ENCODE results near the gene SATB2.
A peak's percentile ranks its signal among the peaks of the same experiment; 100 is the strongest.

SATB2 gene

DNA sequence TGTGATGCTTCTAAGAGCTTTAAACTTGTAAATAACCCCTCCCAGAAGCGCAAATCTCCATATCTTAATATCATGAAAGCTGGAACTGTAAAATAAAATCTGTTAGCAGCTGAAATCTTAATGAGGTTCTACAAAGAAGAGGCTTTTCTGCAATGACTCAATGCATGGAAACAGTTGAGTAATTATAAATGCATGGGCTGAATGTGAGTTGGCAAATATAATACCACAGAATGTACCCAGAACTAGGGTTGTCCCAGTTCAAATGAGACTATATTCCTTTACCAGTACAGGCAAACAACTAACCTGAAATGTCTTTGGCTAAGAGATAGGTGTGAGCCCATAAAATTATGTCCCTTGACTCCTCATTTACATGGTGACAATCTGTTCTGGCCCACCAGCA lies 52.9 kb downstream of the SATB2 start:
- no peak for DNase-seq (ENCODE audit: low spot score)

DNA sequence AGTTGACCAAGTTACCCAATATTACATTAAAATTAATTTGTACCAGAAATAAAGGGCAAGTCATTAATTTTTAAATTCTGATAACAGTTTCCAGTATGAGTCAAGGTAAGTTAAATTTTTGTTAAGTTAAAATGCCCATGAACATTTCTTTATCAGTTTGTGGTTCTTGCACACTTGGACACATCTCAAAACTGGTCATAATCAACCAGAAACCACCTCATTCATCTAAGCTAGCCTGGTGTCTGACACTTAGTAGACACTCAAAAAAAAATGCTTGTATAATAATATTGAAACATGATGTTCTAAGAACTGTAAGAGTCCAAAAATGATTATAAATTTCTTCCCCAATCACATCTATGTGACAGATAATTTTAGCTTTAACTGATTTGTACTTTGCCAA lies 62.4 kb downstream of the SATB2 start:
- DNase-seq (ENCODE audit: low spot score): no peak

DNA sequence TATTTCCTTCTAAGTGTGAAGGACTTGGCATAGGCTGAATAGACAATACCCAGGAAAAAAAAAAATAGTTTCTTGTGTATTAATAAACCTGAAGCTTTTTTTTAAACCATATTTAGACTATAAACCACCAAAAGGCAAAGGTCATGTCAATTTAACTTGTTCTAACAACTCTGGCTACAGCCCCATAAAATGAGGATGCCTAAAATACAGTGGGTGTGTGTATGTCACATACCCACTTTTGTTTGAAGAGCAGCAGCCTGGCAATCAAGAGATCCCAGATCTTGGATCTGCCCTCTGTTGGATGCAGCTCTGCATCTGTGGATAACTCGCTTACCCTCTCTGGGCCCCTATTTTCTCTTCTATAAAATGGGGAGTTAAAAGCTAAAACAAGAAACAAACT lies 65.4 kb downstream of the SATB2 start:
- DNase-seq (ENCODE audit: low spot score): no peak

DNA sequence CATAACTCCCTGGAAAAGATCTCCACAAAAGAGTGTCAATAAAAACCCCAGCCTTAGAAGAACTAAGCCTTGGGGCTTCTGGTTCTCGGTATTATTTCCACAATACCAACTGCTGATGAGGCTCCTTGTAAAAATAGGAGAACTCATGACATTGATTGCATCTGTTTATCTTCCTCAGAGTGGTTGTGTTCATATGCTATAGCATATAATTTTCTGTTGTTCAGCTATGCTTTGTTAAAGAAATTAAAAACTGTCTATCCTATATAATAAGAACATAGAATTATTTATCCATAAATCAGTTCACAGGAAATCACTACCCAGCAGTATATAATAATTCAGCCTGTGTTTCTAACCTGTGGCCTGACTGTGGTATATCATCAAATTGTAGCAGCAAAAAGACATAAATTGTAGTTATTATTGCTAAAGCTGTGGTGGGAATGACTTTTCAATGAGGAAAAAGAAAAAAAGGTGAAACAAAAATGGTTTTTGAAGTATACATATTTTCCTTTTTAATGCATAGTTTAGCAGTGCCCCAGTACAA lies 68.9 kb downstream of the SATB2 start:
- no peak for DNase-seq (ENCODE audit: low spot score)

DNA sequence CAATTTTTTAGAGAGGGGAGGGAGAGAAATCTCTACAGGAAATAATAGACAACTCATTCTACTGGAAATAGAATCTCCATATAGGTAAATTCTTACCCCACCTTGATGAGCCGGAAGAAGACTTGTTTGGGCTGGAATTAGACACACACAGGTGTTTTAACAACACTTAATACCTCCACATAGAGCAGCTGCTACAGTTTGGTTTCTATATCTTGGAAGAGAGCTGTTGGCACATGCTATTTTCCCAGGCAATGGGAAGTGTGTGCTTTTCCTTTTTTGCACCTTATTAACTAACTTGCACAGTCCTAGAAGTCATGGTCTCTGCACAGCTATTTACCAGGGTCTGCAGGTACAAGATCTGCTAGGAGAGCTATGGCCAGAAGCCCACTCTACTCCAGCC lies 73.7 kb downstream of the SATB2 start:
- no peak for DNase-seq (ENCODE audit: low spot score)

DNA sequence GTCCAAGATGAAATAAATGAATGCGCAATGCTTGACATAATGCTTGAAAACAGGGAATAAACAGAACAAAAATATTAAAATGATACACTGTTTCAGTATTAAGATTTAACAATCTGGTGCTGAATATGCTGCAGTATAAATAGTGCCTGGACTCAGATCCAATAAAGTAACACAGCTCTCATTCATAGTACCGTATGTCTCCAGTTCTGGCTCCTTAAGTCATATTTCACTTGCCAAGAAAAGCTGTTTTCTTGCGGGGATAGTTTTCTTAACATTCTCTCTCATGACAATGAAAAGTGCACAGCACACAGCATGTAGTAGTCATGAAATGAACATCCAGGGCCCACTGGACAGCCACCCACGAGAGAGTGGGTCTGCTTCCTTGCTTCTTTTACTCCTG lies 74.7 kb downstream of the SATB2 start:
- DNase-seq (ENCODE audit: low spot score): no peak

DNA sequence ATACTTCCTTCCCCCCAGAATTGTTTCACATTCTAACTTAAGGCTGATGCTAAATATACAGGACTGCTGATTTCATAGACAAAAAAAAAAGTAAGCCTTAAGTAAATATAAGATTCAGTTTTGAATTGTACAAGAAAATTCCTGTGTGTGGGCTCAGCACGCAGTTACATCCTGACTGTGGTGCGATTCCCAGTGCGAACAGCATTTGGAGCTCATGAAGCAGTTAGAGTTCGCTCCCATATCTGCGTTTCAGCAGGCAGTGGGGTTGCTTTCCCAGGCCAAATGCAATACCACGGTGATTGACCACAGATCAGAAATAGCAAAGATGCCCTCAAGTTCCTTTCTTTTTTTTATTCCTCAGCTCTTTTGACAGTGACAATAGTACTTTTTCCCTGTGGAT lies 75.6 kb downstream of the SATB2 start:
- no peak for DNase-seq (ENCODE audit: low spot score)

DNA sequence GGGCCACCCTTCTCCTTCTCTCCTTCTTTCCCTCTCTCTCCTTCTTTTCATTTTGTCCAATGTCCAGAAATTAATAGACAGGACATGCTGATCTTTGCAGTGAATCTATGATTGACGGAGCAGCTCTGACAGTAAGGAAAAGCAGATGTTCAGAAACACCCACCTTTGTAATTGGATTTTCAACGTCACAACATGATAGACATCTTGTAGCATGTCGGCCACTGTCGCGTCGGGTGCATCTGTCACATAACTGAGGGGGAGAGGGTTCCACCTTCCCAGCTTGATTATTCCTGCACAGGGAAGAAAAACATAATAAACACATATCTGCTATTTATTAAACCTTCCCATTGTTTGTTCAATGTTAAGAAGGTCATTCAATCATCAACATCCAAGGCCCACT lies 76.2 kb downstream of the SATB2 start:
- no peak for DNase-seq (ENCODE audit: low spot score)

DNA sequence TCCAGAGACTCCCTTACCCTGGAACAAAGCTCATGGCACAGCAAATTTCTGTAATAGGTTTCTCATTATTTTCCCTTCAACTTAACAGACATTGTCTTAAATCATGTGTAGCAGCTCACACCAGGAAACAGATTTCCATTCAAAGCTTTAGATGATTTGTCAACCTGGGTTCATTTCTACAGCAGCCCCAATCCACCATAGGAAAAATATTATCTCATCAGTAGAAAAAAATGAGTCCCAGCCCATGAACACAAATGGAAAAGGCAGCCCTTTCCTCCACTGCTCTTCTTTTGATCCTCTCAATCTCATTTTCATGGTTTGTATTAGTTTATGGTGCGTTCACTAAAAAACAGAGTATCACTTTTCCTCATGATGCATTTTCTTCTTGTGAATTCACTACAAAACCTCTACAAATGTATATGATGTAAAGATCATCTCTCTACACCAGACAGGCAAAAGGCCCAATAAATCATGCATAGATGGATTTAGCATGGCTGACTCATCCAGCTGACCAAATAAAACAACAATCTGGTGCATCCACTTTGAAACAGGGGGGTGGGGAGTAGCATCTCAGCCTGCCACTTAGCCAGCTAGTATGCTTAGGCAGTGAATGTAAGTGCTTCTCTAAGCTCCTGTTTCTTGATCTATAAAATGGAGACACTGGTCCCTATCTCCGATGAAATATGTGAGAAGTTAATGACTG lies 78.6 kb downstream of the SATB2 start:
- no peak for DNase-seq (ENCODE audit: low spot score)

DNA sequence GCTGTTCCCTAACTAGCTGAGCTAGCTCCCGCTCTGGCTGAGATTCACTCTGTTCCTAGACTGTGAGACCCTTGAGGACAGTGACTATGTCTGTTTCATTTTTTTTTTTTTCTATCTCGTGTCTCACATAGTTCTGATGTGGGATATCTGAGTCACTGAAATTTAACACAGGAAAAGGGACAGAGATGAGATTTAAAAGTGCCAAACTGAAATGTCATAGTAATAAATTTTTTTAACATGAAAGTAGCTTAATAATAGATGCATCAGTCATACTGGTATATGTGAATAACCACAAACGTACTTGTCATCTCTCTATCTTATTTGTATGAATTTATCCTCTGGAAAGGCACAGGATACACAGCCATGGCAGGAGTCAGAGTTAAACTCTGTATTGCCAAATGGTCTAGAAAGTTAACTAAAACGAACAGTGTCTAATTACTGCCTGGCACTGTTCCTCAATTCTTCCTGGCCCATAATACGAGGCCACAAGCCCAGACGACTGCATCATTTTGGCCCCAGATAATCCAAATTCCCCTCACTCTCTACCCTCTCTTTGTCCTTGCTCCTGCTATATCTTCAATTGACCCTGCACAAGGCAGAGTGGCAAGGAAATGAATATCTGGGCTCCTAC lies 87.5 kb downstream of the SATB2 start:
- DNase-seq (ENCODE audit: low spot score): no peak

DNA sequence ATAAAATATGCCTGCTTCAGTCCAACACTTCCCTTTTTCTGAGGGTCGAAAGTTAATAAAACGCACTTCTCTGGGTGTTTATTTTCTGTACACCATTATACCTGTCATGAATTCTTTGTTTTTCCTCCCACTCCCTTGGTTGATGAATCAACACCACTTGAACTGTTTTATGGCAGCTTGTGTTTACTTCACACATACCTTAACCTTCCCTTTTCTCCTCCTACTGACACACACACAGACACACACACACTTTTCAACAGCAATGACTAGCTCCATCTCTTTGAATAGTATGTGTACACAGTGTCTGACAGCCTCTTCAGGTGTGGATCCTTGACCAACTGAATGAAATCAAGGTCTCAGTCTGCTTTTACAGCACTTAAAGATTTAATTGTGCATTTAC lies 91.3 kb downstream of the SATB2 start:
- DNase-seq (ENCODE audit: low spot score): no peak

DNA sequence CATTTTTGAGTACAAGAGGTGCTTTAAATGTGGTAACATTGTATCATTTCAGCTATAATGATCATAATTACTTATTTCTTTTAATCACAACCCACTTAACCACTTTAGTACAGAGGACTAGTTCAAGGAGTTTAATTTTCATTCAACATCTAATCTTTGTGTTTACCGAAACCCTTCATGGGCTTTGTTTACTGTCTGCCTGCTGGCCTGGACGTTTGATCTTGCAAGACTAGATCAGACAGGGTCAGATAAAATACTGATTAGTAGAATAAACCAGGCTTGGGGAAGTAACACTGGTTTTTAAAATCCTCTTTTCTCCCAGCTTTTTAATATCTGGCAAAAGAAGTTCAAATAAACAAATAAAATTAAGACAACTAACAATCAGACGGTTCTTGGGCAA lies 93.6 kb downstream of the SATB2 start:
- no peak for DNase-seq (ENCODE audit: low spot score)

DNA sequence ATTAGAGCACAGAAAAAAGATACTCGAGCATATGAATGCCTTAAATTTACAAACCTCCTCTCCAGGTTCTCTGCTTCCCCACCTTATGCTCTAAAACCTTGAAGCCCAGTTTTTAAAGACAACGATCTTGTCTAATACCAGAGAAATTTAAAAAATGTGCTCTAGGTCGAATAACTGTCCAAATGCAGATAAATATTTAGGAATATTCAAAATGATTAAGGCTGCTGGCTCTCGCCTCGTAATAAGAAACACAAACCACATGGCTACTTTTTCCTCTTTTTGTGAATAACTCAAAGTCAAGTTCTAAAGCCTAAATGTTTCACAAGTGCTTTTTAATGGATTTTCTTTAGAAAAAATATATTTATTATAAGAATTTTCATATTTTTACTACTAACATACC lies 101.3 kb downstream of the SATB2 start:
- DNase-seq (ENCODE audit: low spot score): no peak

DNA sequence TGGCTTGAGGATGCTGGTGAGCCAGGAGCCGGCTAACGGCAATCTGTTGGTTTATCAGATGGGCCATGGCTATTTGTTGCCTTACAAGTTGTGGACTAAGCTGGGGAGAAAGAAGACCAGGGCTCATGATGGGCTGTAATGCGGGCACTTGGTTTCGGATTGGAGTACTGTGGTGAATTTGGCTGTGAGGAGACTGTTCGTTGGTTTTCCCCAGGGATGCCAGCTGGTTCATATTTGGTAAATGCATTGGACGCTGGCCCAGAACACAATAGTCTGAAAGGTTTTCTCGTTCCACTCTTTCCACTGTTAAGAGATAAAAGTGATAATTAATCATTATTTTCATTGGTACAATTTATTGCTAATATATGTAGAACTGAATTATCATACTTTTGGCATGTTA lies 108.9 kb downstream of the SATB2 start:
- peak; percentile 22 for DNase-seq (ENCODE audit: low spot score)

DNA sequence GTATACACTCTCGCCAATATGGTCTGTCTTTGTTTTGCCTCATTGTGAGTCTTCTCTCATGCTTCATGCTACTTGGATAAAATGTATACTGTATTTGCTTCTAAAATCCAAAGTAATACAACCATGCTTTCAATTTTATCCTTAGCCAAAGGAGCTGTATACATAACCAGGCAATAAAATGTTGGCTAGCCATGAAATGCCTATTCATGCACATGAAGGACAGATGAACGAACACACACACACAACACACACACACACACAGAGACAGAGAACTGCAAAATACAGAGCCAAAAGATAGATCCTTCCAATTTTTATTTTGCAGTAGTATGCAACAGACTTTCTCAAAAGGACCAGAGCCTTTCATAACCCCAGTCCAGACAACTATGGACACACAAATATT lies 113.7 kb downstream of the SATB2 start:
- DNase-seq (ENCODE audit: low spot score): no peak

DNA sequence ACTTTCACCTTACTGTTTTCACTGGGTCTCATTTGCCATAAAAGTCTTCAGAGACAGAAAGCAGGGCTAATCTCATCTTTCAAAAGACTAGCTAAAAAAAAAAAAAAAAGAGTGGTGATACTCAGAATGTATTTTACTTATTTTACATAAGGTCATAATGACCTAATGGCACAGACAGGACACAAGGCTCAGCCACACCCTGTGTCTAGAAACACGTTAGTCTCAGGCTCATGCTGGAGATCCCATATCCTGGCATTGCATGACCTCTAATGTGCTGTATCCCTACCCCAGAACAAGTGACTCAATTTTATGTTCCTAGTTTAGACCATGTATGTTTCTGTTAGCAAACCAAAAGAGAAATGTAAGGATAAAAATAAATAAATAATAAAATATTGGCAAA lies 115.4 kb downstream of the SATB2 start:
- DNase-seq (ENCODE audit: low spot score): no peak

DNA sequence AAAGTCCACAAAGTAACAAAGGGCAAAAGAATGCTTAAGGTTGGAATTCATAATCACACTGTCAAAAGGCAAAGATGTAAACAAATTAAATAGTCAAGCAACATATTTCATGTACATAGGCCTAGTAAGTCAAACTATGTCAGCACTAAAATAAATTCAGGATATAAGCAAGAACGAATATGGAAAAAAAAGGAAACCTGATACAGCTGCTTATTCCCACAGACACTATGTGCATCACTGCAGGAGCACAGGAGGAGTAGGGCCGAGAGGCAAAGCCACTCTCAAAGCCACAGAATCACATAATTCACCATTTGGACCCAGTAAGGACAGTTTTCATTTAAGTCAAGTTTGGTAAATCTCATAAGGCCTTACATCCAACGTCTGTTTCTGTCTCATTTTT lies 116.6 kb downstream of the SATB2 start:
- DNase-seq (ENCODE audit: low spot score): no peak

DNA sequence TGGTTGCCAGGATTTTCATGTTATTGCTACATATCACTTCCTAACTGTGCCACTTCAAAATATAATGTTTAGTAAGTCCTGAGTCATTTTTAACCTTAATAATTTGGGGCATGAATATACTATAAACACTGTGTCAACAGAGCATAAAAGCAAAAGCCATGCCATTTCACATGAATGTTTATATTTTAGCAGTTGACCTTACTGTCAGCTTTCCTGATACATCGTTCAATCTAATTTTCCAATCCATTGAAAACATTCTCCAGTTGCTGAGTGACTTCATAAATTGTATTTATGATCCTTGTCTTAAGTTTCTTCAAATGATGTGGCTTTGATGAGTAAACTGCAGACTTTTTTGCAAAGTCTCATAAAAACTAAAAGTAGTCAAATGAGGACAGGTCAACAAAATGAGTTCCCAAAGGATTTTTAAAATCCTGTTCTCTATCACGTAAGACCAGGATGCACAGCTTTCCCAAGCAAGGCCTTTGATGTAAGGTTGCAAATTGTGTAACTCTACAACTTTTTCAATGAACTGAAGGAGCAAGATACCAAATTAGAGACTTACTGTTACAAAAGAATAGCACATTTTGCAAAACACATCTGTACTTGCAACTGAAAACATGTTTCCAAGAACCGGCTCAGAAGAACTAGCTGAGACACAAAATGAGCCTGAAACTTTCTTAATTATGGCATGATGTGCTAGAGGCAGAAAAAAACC lies 117.7 kb downstream of the SATB2 start:
- no peak for DNase-seq (ENCODE audit: low spot score)

DNA sequence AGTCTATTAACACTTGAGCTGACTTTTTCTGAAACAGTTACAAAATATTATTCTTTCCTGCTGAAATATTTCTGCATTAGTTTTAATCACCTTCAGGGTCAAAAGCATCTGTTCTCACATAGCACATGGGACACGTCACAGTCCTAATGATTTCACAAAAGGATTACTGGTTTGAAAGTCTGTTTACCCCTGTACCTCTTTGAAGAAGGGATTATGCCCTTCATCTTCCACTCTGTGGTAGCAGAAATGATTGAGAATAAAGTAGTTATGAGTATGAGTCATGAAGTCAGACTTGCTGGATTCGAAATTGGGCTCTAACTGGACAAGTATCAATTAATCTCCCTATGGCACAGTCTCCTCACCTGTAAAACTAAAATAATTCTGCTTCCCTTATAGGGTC lies 121.2 kb downstream of the SATB2 start:
- DNase-seq (ENCODE audit: low spot score): no peak

DNA sequence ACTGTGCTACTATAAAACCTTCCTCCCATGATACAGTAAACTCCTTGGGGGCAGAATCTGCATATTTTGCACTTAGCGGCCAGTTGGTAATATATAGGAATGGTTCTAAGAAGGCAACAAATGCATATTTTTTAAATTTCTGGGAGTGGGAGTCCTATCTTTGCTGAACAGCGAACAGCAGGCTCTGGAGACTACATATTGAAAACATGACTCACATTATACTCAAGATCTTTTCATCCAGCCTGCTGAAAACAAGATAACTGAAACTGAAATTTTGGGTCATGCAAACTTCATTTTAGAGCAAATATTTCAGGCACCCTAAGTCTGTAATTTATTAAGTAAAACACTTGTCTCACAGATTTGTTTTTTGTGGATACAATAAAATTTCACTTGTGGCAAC lies 122.2 kb downstream of the SATB2 start:
- no peak for DNase-seq (ENCODE audit: low spot score)

DNA sequence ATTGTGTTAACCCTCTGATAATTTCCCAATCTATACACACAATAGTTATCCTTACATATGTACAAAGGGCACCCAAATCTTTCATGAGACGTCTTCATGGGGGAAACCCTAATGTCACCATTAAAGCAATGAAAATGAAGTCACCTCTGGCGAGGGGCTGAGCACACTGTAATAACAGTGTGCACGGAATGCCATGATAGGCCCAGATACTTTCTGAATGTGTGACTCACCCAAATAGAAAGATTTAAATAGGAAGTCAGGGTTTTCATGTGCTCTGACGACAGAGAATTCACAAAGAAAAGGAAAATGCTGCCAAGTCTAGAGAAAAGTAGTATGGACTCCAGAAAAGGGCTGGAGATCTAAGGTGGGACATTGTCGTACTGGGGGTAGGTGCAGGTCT lies 128.3 kb downstream of the SATB2 start:
- DNase-seq (ENCODE audit: low spot score): no peak

DNA sequence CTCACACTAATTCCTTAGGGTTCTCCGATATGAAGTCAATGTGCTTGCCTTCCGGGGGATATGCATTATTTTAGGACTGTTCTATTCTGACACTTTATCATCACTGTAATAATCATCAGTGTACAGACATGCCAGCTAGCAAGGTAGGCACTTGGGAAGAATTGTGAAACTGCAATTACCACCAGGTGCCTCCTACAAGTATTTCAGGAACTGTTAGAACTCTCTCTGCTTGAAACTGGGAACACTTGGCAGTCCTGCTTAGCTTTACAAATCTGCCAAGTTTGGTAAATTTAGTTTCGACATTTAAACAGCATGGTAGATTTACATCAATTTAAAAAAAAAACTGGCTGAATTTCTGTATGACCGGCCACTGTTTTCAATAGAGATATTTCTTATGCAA lies 128.7 kb downstream of the SATB2 start:
- no peak for DNase-seq (ENCODE audit: low spot score)

DNA sequence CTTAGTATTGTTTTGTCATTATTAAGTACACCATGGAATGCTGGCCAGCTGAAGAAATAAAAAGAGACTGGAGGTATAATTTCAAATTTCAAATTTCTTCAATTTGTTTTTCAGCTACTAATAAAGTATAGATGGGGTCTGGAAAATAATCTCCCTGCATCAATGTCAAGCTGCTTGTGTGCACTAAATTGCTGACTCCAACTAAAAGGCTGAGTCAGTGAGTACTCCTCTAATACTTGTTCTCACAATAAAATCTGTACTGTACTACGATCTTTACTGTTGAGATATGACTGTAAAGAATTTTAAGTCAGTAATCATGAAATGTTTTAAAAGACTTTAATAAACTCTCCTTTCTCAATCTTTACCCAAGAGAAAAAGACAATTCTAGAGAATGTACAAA lies 131.9 kb downstream of the SATB2 start:
- no peak for DNase-seq (ENCODE audit: low spot score)

Data from D341Med (cell line).